Liver (tissue), 9 donors: ENCODE results near the gene TUBB4A. TPM values are rescaled to one million over a fixed set of nuclear protein-coding genes. Genes with fewer than 3 reads are reported as not detected.

Experiments
- DNase-seq: peaks from one replicate; pipeline ENCODE4 v3.0.0-alpha.2; 2017; ENCODE audit warnings: low spot score
- H3K27ac ChIP-seq, 2 donors: one replicate each; pipeline ENCODE4 v1.7.0; 2013; ENCODE audit warnings: inconsistent platforms in 2 of 2, low read length in 2 of 2, control low read depth in 1 of 2, low read depth in 1 of 2, mild to moderate bottlenecking in 1 of 2
- H3K27me3 ChIP-seq, 4 donors: one replicate each; pipeline versions ENCODE4 v1.6.1 to v1.7.0; 2013; ENCODE audit warnings: low read length in 3 of 4, inconsistent platforms in 1 of 4, mild to moderate bottlenecking in 1 of 4, moderate library complexity in 1 of 4; ENCODE audit not compliant: control insufficient read depth in 4 of 4, insufficient read depth in 4 of 4
- H3K36me3 ChIP-seq, 4 donors: one replicate each; pipeline versions ENCODE4 v1.6.1 to v1.7.0; 2013; ENCODE audit warnings: low read length in 3 of 4, mild to moderate bottlenecking in 3 of 4, low read depth in 1 of 4, moderate library complexity in 1 of 4; ENCODE audit not compliant: control insufficient read depth in 4 of 4, insufficient read depth in 3 of 4
- H3K4me1 ChIP-seq, 4 donors: one replicate each; pipeline versions ENCODE4 v1.6.1 to v1.7.0; 2013; ENCODE audit warnings: low read length in 3 of 4, mild to moderate bottlenecking in 3 of 4, moderate library complexity in 1 of 4; ENCODE audit not compliant: control insufficient read depth in 4 of 4, insufficient read depth in 4 of 4
- H3K4me3 ChIP-seq, 3 donors: one replicate each; pipeline versions ENCODE4 v1.6.1 to v1.7.0; 2013; ENCODE audit warnings: low read length in 3 of 3, control low read depth in 1 of 3, low read depth in 1 of 3, mild to moderate bottlenecking in 1 of 3
- H3K9ac ChIP-seq, 2 donors: one replicate each; pipeline ENCODE4 v1.7.0; 2013; ENCODE audit warnings: low read length in 2 of 2, mild to moderate bottlenecking in 2 of 2, moderate library complexity in 2 of 2, control low read depth in 1 of 2, low read depth in 1 of 2
- H3K9me3 ChIP-seq, 4 donors: one replicate each; pipeline versions ENCODE4 v1.6.1 to v1.7.0; 2013; ENCODE audit warnings: low read length in 3 of 4; ENCODE audit not compliant: control insufficient read depth in 4 of 4
- ATF3 ChIP-seq: IDR thresholded peaks from 2 replicates; pipeline ENCODE4 v1.6.1; 2016; ENCODE audit warnings: antibody characterized with exemption
- CTCF ChIP-seq: fragments of 150-350 bp; IDR thresholded peaks from 2 replicates; pipeline ENCODE4 v1.5.1; 2017; ENCODE audit warnings: improper control_type of control experiment, low read depth, low read length; ENCODE audit not compliant: missing input control
- EGR1 ChIP-seq, 2 donors: IDR thresholded peaks; 2 replicates each; pipeline ENCODE4 v1.6.1; 2016 to 2018; ENCODE audit warnings: antibody characterized with exemption in 2 of 2, low read depth in 2 of 2
- FOXA1 ChIP-seq: IDR thresholded peaks from 2 replicates; pipeline ENCODE4 v1.6.1; 2016; ENCODE audit warnings: antibody characterized with exemption
- FOXA2 ChIP-seq: IDR thresholded peaks from 2 replicates; pipeline ENCODE4 v1.6.1; 2016; ENCODE audit warnings: antibody characterized with exemption
- GABPA ChIP-seq, 2 donors: IDR thresholded peaks in 1 of 2; conservative IDR thresholded peaks in 1 of 2; 2 replicates each; pipeline ENCODE4 v1.6.1; 2016; ENCODE audit warnings: antibody characterized with exemption in 2 of 2, mild to moderate bottlenecking in 1 of 2, moderate library complexity in 1 of 2
- HNF4A ChIP-seq, 2 donors: conservative IDR thresholded peaks; 2 replicates each; pipeline ENCODE4 v1.6.1; 2016; ENCODE audit warnings: antibody characterized with exemption in 2 of 2, mild to moderate bottlenecking in 2 of 2
- HNF4G ChIP-seq: IDR thresholded peaks from 2 replicates; pipeline ENCODE4 v1.6.1; 2016; ENCODE audit warnings: antibody characterized with exemption
- JUND ChIP-seq, 2 donors: IDR thresholded peaks; 2 replicates each; pipeline ENCODE4 v1.6.1; 2016; ENCODE audit warnings: antibody characterized with exemption in 2 of 2
- MAX ChIP-seq: IDR thresholded peaks from 2 replicates; pipeline ENCODE4 v1.6.1; 2016; ENCODE audit warnings: antibody characterized with exemption
- NR2F2 ChIP-seq: IDR thresholded peaks from 2 replicates; pipeline ENCODE4 v1.6.1; 2016; ENCODE audit warnings: antibody characterized with exemption
- RAD21 ChIP-seq, 2 donors: IDR thresholded peaks; 2 replicates each; pipeline ENCODE4 v1.6.1; 2016; ENCODE audit warnings: antibody characterized with exemption in 2 of 2, mild to moderate bottlenecking in 2 of 2
- REST ChIP-seq: IDR thresholded peaks from 2 replicates; pipeline ENCODE4 v1.6.1; 2016; ENCODE audit warnings: antibody characterized with exemption, mild to moderate bottlenecking
- RXRA ChIP-seq, 2 donors: IDR thresholded peaks; 2 replicates each; pipeline ENCODE4 v1.6.1; 2017 to 2018; ENCODE audit warnings: antibody characterized with exemption in 2 of 2, mild to moderate bottlenecking in 1 of 2
- SP1 ChIP-seq: IDR thresholded peaks from 2 replicates; pipeline ENCODE4 v1.6.1; 2018; ENCODE audit warnings: antibody characterized with exemption, mild to moderate bottlenecking
- TAF1 ChIP-seq: conservative IDR thresholded peaks from 2 replicates; pipeline ENCODE4 v1.6.1; 2016; ENCODE audit warnings: antibody characterized with exemption, mild to moderate bottlenecking
- YY1 ChIP-seq: IDR thresholded peaks from 2 replicates; pipeline ENCODE4 v1.6.1; 2016; ENCODE audit warnings: antibody characterized with exemption, mild to moderate bottlenecking
- ZBTB33 ChIP-seq: IDR thresholded peaks from 2 replicates; pipeline ENCODE4 v1.6.1; 2016; ENCODE audit warnings: antibody characterized with exemption
- WGBS: extraction: QIAGEN DNeasy Blood & Tissue Kit; methylation state at CpG from one replicate; pipeline ENCODE4 v1.1.7; 2013; 5-methylcytosine and 5-hydroxymethylcytosine counted together
- polyA plus RNA-seq, 2 donors: library from polyadenylated mRNA; stranded (reverse) in 1 of 2; unstranded in 1 of 2; fragments of 200-250 nt in 1 of 2; fragments of >200 nt in 1 of 2; fragmentation: Nextera tagmentation in 1 of 2; extraction: Ambion mirVana in 1 of 2; gene quantifications; one replicate each; pipeline versions ENCODE4 v1.2.1 to v1.2.3, GENCODE V29; 2013 to 2015
- total RNA-seq, 2 donors: library from RNA; depleted of rRNA; stranded (reverse); fragments of >200 nt; gene quantifications; one replicate each; pipeline ENCODE4 v1.2.3, GENCODE V29; 2014
- donor health status: healthy.
- donor health status: healthy.
- donor health status: healthy.
- donor health status: healthy.
- donor health status: healthy.

The TUBB4A gene
- total and polyA plus RNA-seq, 4 donors = 0.25 to 1.9 (median 0.96) TPM

GRCh38 chr19:6466526-6467248 is 35.4 kb downstream of the TUBB4A start:
- Histone ChIP-seq H3K4me1 (peaks cover 0 to 10% (median 6%) of the 10 kb centered on the region in 4 donors), H3K36me3 (peaks cover 3 to 9% (median 5%) of the 10 kb centered on the region in 4 donors), H3K9ac (no peak overlapping the region), H3K27me3 (no peaks in the 10 kb centered on the region), H3K4me3 (no peak overlapping the region), H3K27ac (no peak overlapping the region), H3K9me3 (no peaks in the 10 kb centered on the region)
- 94% methylated on average over 21 of the region's 21 CpGs for WGBS
- TF ChIP-seq SP1 (no peak), FOXA1 (no peak), FOXA2 (no peak), ATF3 (no peak), TAF1 (no peak), MAX (no peak), EGR1 (IDR thresholded peaks at IDR 0.05; ENCODE audit: low read depth in 2 of 2) (no peak), HNF4G (no peak), HNF4A (conservative IDR thresholded peaks at IDR 0.05) (no peak), RXRA (IDR thresholded peaks at IDR 0.05) (no peak), JUND (IDR thresholded peaks at IDR 0.05) (no peak), YY1 (no peak), CTCF (no peak)
- no peak for DNase-seq

- H3K9ac ChIP-seq = no peak overlapping the region
- WGBS = 96% methylated on average over 8 of the region's 8 CpGs
- no peak for DNase-seq
- peaks cover 0 to 11% (median 6%) of the 10 kb centered on the region in 4 donors for H3K4me1 ChIP-seq
- no peak overlapping the region for H3K4me3 ChIP-seq
- H3K27ac ChIP-seq = no peak overlapping the region
- no peaks in the 10 kb centered on the region for H3K9me3 ChIP-seq
- peaks cover 3 to 9% (median 5%) of the 10 kb centered on the region in 4 donors for H3K36me3 ChIP-seq
- TF ChIP-seq RAD21 (IDR thresholded peaks at IDR 0.05) (no peak), GABPA (IDR thresholded peaks at IDR 0.05 in 1 of 2, conservative IDR thresholded peaks at IDR 0.05 in 1 of 2) (no peak), JUND (IDR thresholded peaks at IDR 0.05) (no peak), TAF1 (no peak), YY1 (no peak)
- H3K27me3 ChIP-seq = no peaks in the 10 kb centered on the region
Measured at GRCh38 chr19:6465663-6466062, 36.4 kb downstream of the TUBB4A start.

GRCh38 chr19:6465006-6465405 is 37.1 kb downstream of the TUBB4A start:
- no peak for DNase-seq
- H3K36me3 ChIP-seq = peaks cover 3 to 9% (median 5%) of the 10 kb centered on the region in 4 donors
- H3K27ac ChIP-seq = peak overlapping the region in 1 of 2 donors; percentile 88
- no peaks in the 10 kb centered on the region for H3K9me3 ChIP-seq
- WGBS = 45% methylated on average over 9 of the region's 9 CpGs
- H3K4me1 ChIP-seq = peaks cover 0 to 15% (median 10%) of the 10 kb centered on the region in 4 donors
- peak overlapping the region in 1 of 2 donors; percentile 17 for H3K9ac ChIP-seq
- peak overlapping the region; percentile 12 to 83 (median 68) for H3K4me3 ChIP-seq
- H3K27me3 ChIP-seq = no peaks in the 10 kb centered on the region
- TF ChIP-seq EGR1 (IDR thresholded peaks at IDR 0.05; ENCODE audit: low read depth in 2 of 2) = no peak
- TF ChIP-seq FOXA1 = no peak
- no peak for TF ChIP-seq MAX
- TF ChIP-seq ZBTB33 = no peak
- no peak for TF ChIP-seq JUND (IDR thresholded peaks at IDR 0.05)
- no peak for TF ChIP-seq ATF3
- no peak for TF ChIP-seq NR2F2
- TF ChIP-seq REST = no peak
- TF ChIP-seq FOXA2 = no peak
- no peak for TF ChIP-seq RAD21 (IDR thresholded peaks at IDR 0.05)
- TF ChIP-seq YY1 = no peak
- no peak for TF ChIP-seq GABPA (IDR thresholded peaks at IDR 0.05 in 1 of 2, conservative IDR thresholded peaks at IDR 0.05 in 1 of 2)
- TF ChIP-seq RXRA (IDR thresholded peaks at IDR 0.05) = no peak
- no peak for TF ChIP-seq HNF4A (conservative IDR thresholded peaks at IDR 0.05)
- no peak for TF ChIP-seq SP1
- no peak for TF ChIP-seq TAF1
